Progenitor cell of endocrine pancreas (in vitro differentiated cells): ENCODE results near the gene LIN7B. TPM values are rescaled to one million over a fixed set of nuclear protein-coding genes. Genes with fewer than 3 reads are reported as not detected.

Experiments
- DNase-seq: peaks from one replicate; pipeline ENCODE4 v3.0.0; 2021; ENCODE audit warnings: low spot score; ENCODE audit not compliant: unreplicated experiment
- H3K27ac Mint-ChIP-seq: 2 replicates; pipeline ENCODE4 v1.8.0; 2021; ENCODE audit warnings: mild to moderate bottlenecking, moderate library complexity, mixed read lengths
- H3K27me3 Mint-ChIP-seq: 2 replicates; pipeline ENCODE4 v1.8.0; 2021; ENCODE audit warnings: mixed read lengths
- H3K36me3 Mint-ChIP-seq: 2 replicates; pipeline ENCODE4 v1.8.0; 2022; ENCODE audit warnings: mixed read lengths; ENCODE audit not compliant: insufficient read depth
- H3K4me1 Mint-ChIP-seq: 2 replicates; pipeline ENCODE4 v1.8.0; 2021; ENCODE audit warnings: low read depth, mixed read lengths
- H3K4me3 Mint-ChIP-seq: 2 replicates; pipeline ENCODE4 v1.8.0; 2021; ENCODE audit warnings: low read depth, mild to moderate bottlenecking, moderate library complexity, mixed read lengths
- H3K9me3 Mint-ChIP-seq: 2 replicates; pipeline ENCODE4 v1.8.0; 2021; ENCODE audit warnings: low read depth, mixed read lengths
- total RNA-seq: library from RNA; stranded (reverse); gene quantifications from 2 replicates; pipeline ENCODE4 v1.2.1, GENCODE V29; 2021
- TF ChIP-seq, protein P1 (sequence below): fragments of 200-600 bp; sonication (generic); IDR thresholded peaks from one replicate; pipeline ENCODE4 v1.5.0; 2021; ENCODE audit warnings: antibody characterized with exemption, mild to moderate bottlenecking; ENCODE audit not compliant: unreplicated experiment

The LIN7B gene
- total RNA-seq, 1 donor from 2014 or later, result 7.0 TPM

DNA sequence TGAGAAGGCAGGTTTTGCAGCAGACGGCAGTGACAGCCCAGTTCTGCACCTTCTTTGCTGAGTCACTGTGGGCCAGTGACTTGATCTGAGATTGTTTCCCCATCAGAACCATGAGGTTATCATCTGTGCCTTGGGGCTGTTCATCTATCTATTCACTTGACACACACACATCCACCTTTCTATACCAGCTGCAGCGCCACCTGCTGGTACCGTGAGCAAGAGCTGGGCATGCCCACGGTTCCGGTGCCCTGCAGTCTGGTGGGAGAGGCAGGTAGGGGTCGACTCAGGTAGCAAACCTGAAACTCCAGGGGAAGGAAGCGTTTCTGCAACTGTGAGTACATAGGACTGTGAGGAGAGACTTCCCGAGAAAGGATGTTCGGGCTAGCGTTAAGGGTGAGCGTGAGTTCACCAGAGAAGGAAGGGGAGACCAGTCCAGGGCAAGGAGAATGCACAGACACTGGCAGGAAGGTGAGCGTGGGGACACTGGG is 7.5 kb upstream of the LIN7B start:
- TF ChIP-seq, protein P1, sequence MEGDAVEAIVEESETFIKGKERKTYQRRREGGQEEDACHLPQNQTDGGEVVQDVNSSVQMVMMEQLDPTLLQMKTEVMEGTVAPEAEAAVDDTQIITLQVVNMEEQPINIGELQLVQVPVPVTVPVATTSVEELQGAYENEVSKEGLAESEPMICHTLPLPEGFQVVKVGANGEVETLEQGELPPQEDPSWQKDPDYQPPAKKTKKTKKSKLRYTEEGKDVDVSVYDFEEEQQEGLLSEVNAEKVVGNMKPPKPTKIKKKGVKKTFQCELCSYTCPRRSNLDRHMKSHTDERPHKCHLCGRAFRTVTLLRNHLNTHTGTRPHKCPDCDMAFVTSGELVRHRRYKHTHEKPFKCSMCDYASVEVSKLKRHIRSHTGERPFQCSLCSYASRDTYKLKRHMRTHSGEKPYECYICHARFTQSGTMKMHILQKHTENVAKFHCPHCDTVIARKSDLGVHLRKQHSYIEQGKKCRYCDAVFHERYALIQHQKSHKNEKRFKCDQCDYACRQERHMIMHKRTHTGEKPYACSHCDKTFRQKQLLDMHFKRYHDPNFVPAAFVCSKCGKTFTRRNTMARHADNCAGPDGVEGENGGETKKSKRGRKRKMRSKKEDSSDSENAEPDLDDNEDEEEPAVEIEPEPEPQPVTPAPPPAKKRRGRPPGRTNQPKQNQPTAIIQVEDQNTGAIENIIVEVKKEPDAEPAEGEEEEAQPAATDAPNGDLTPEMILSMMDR, result peak; percentile 85
- no peaks in the 10 kb centered on the region for H3K9me3 Mint-ChIP-seq
- peaks cover 22% of the 10 kb centered on the region for H3K36me3 Mint-ChIP-seq
- no peaks in the 10 kb centered on the region for H3K27me3 Mint-ChIP-seq
- no peak overlapping the region for H3K4me3 Mint-ChIP-seq
- DNase-seq, result peak; percentile 48
- H3K4me1 Mint-ChIP-seq, result no peaks in the 10 kb centered on the region
- H3K27ac Mint-ChIP-seq, result peak overlapping the region; percentile 83

DNA sequence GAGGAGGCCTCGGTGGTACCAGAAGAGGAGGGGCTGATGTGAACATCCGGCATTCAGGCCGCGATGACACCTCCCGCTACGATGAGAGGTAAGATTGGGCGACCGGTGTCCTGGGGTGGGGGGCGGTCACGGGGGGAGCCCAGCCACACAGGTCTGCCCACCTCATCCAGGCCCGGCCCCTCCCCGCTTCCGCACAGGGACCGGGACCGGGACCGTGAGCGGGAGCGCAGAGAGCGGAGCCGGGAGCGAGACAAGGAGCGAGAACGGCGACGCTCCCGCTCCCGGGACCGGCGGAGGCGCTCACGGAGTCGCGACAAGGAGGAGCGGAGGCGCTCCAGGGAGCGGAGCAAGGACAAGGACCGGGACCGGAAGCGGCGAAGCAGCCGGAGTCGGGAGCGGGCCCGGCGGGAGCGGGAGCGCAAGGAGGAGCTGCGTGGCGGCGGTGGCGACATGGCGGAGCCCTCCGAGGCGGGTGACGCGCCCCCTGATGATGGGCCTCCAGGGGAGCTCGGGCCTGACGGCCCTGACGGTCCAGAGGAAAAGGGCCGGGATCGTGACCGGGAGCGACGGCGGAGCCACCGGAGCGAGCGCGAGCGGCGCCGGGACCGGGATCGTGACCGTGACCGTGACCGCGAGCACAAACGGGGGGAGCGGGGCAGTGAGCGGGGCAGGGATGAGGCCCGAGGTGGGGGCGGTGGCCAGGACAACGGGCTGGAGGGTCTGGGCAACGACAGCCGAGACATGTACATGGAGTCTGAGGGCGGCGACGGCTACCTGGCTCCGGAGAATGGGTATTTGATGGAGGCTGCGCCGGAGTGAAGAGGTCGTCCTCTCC is 6.3 kb upstream of the LIN7B start:
- no peaks in the 10 kb centered on the region for H3K27me3 Mint-ChIP-seq
- TF ChIP-seq, protein P1, result no peak
- peaks cover 22% of the 10 kb centered on the region for H3K36me3 Mint-ChIP-seq
- no peak overlapping the region for H3K27ac Mint-ChIP-seq
- no peaks in the 10 kb centered on the region for H3K4me1 Mint-ChIP-seq
- DNase-seq, result no peak
- H3K9me3 Mint-ChIP-seq, result no peaks in the 10 kb centered on the region
- H3K4me3 Mint-ChIP-seq, result no peak overlapping the region

- Mint-ChIP-seq H3K36me3 (peaks cover 22% of the 10 kb centered on the region), H3K9me3 (no peaks in the 10 kb centered on the region), H3K27me3 (no peaks in the 10 kb centered on the region), H3K4me3 (no peak overlapping the region), H3K4me1 (peaks cover 4% of the 10 kb centered on the region), H3K27ac (peak overlapping the region; percentile 81)
- TF ChIP-seq, protein P1, result no peak
- DNase-seq, result no peak
These were observed 5.1 kb upstream of the LIN7B start for GRCh38 chr19:49109051-49109450.

- H3K4me3 Mint-ChIP-seq, result no peak overlapping the region
- TF ChIP-seq, protein P1, result no peak
- peaks cover 4% of the 10 kb centered on the region for H3K4me1 Mint-ChIP-seq
- no peaks in the 10 kb centered on the region for H3K9me3 Mint-ChIP-seq
- DNase-seq, result no peak
- no peaks in the 10 kb centered on the region for H3K27me3 Mint-ChIP-seq
- H3K27ac Mint-ChIP-seq, result no peak overlapping the region
- peaks cover 22% of the 10 kb centered on the region for H3K36me3 Mint-ChIP-seq
These were observed 4.5 kb upstream of the LIN7B start for GRCh38 chr19:49109569-49110233.

DNA sequence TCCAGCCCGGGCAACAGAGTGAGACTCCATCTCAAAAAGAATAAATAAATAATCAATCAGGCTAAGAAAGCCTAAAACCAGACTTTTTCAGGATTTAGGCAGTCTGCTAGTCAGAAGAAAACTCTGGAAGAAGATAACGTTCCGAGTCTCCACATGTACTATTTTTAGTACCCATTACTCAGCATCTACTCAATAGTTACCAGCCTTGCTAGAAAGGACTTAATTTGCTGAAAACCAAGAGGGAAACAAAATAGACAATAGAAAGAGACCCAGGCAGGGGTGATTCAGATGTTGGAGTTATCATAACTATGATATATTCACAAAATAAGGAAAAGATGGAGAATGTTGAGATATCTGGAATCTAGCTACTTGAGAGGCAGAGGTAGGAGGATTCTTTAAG is 3.6 kb upstream of the LIN7B start:
- DNase-seq, result no peak
- Mint-ChIP-seq H3K27me3 (no peaks in the 10 kb centered on the region), H3K4me3 (no peak overlapping the region), H3K27ac (no peak overlapping the region), H3K4me1 (peaks cover 7% of the 10 kb centered on the region), H3K36me3 (peaks cover 16% of the 10 kb centered on the region), H3K9me3 (no peaks in the 10 kb centered on the region)
- TF ChIP-seq, protein P1, result no peak
